Measurements from ENCODE around the gene GADL1. TPM values are rescaled to one million over a fixed set of nuclear protein-coding genes. Genes with fewer than 3 reads are reported as not detected.

Gene GADL1
- total RNA-seq, 1 experiment from 2014 or later, result 0.09 TPM

DNA sequence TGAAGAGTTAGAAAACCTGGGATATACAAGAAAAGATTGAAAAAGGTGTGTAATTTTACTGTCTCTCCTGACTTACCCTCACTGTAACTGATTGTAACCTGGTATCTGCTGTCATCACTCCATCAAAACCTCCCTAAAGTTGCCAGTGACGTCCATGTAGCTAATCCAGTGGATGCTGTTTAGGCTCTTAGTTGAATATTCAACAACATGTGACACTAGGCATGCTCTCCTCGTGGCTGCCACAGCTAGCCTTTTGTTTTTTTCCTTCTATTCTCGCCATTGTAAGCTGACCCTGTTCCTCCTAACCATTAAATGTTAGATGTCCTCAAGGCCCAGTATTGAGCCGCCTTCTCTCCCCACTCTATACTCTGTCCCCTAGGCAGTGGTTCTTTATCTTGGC lies 41.6 kb downstream of the GADL1 start:
- TF ChIP-seq, protein P1, sequence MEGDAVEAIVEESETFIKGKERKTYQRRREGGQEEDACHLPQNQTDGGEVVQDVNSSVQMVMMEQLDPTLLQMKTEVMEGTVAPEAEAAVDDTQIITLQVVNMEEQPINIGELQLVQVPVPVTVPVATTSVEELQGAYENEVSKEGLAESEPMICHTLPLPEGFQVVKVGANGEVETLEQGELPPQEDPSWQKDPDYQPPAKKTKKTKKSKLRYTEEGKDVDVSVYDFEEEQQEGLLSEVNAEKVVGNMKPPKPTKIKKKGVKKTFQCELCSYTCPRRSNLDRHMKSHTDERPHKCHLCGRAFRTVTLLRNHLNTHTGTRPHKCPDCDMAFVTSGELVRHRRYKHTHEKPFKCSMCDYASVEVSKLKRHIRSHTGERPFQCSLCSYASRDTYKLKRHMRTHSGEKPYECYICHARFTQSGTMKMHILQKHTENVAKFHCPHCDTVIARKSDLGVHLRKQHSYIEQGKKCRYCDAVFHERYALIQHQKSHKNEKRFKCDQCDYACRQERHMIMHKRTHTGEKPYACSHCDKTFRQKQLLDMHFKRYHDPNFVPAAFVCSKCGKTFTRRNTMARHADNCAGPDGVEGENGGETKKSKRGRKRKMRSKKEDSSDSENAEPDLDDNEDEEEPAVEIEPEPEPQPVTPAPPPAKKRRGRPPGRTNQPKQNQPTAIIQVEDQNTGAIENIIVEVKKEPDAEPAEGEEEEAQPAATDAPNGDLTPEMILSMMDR (conservative IDR thresholded peaks at IDR 0.05), result no peak
- Histone ChIP-seq H4K8ac (replicated peaks; ENCODE audit: insufficient read length, low read depth, low read length) (no peak overlapping the region), H3K79me1 (ENCODE audit: insufficient read depth, low read depth, low read length, poor library complexity, severe bottlenecking) (no peaks in the 10 kb centered on the region), H3K4ac (ENCODE audit: low read depth, low read length) (no peak overlapping the region), H3K4me1 (ENCODE audit: insufficient read depth, low read length) (no peaks in the 10 kb centered on the region), H3K9ac (ENCODE audit: extremely low read depth, insufficient read length, low read length) (no peak overlapping the region), H4K5ac (ENCODE audit: insufficient read length, low read depth, low read length) (no peak overlapping the region), H3K23me2 (ENCODE audit: insufficient read length, low read depth, low read length, poor library complexity, severe bottlenecking) (no peaks in the 10 kb centered on the region), H4K20me1 (ENCODE audit: control insufficient read depth, insufficient read depth, insufficient read length) (no peaks in the 10 kb centered on the region), H2BK12ac (ENCODE audit: insufficient read length, low read depth, low read length) (no peak overlapping the region), H3K27ac (ENCODE audit: insufficient read length, low read depth, low read length) (no peak overlapping the region), H2BK5ac (ENCODE audit: insufficient read length, low read length) (no peak overlapping the region), H3K14ac (ENCODE audit: insufficient read depth, low read length) (no peak overlapping the region), H2AK5ac (ENCODE audit: insufficient read length, low read length) (no peak overlapping the region), H3K9me3 (ENCODE audit: control insufficient read depth, low read depth, low read length) (no peaks in the 10 kb centered on the region), H4K91ac (ENCODE audit: insufficient read length, low read depth, low read length) (no peak overlapping the region), H3K23ac (ENCODE audit: insufficient read length, low read depth, low read length) (no peak overlapping the region), H2BK120ac (ENCODE audit: low read depth, low read length, poor library complexity, severe bottlenecking) (no peak overlapping the region), H3K56ac (ENCODE audit: insufficient read length, low read depth, low read length) (no peak overlapping the region), H2BK20ac (ENCODE audit: low read depth, low read length, poor library complexity, severe bottlenecking) (no peak overlapping the region), H3K79me2 (ENCODE audit: insufficient read depth, low read length) (no peaks in the 10 kb centered on the region), H2AFZ (ENCODE audit: low read length) (no peak overlapping the region), H3T11ph (ENCODE audit: low read length) (no peak overlapping the region), H3K27me3 (ENCODE audit: insufficient read depth, low read length) (no peaks in the 10 kb centered on the region), H2BK15ac (ENCODE audit: low read depth, low read length) (no peak overlapping the region), H3K18ac (ENCODE audit: insufficient read length, low read depth, low read length) (no peak overlapping the region), H3K4me2 (ENCODE audit: insufficient read depth, insufficient read length, low read length) (no peak overlapping the region)
- Mint-ChIP-seq H3K4me1 (no peaks in the 10 kb centered on the region), H3K4me3 (no peak overlapping the region), H3K9me3 (no peaks in the 10 kb centered on the region), H3K36me3 (ENCODE audit: insufficient read depth in 1 of 3, low read depth in 3 of 3) (no peaks in the 10 kb centered on the region), H3K27me3 (ENCODE audit: low read depth) (no peaks in the 10 kb centered on the region), H3K27ac (no peak overlapping the region)
- no peak for DNase-seq
- WGBS (ENCODE audit: extremely low coverage, insufficient read length, low lambda C conversion rate), result no CpG with 5 or more reads among the region's 4 CpGs

Measured in H9 (cell line).